Ectodermal cell (in vitro differentiated cells): ENCODE measurements around the gene SERPINB1. TPM values are rescaled to one million over a fixed set of nuclear protein-coding genes. Genes with fewer than 3 reads are reported as not detected.
"Not testable (repeated sequence)": the region's sequence is repeated elsewhere in the genome, so short reads cannot be mapped to it uniquely, and the experiment has no call there.

Experiments
- H3K27ac ChIP-seq: 2 replicates; pipeline ENCODE4 v1.7.0; 2013; ENCODE audit warnings: mild to moderate bottlenecking, low read depth, low read length; ENCODE audit not compliant: insufficient read depth, poor library complexity, severe bottlenecking
- H3K27me3 ChIP-seq: 2 replicates; pipeline ENCODE4 v1.7.0; 2013; ENCODE audit warnings: mild to moderate bottlenecking, low read length; ENCODE audit not compliant: insufficient read depth, control insufficient read depth, poor library complexity, severe bottlenecking
- H3K36me3 ChIP-seq: one replicate; pipeline ENCODE4 v1.7.0; 2013; ENCODE audit warnings: low read length; ENCODE audit not compliant: control insufficient read depth, insufficient read depth
- H3K4me1 ChIP-seq: one replicate; pipeline ENCODE4 v1.7.0; 2013; ENCODE audit warnings: low read length; ENCODE audit not compliant: control insufficient read depth, insufficient read depth
- H3K4me3 ChIP-seq: 2 replicates; pipeline ENCODE4 v1.7.0; 2013; ENCODE audit warnings: low read depth, low read length, control low read depth; ENCODE audit not compliant: insufficient read depth
- H3K9me3 ChIP-seq: 2 replicates; pipeline ENCODE4 v1.7.0; 2013; ENCODE audit warnings: mild to moderate bottlenecking, low read length, moderate library complexity; ENCODE audit not compliant: control insufficient read depth
- WGBS, 2 experiments: methylation state at CpG; one replicate each; pipeline ENCODE4 v1.1.7; 2013; ENCODE audit warnings: missing lambda C conversion rate in 2 of 2; 5-methylcytosine and 5-hydroxymethylcytosine counted together
- polyA plus RNA-seq, 4 experiments: library from polyadenylated mRNA; stranded (reverse); fragments of 50-300 nt; gene quantifications; one replicate each; pipeline ENCODE4 v1.2.3, GENCODE V29; 2013

SERPINB1 gene
- 19.5 TPM for polyA plus RNA-seq (2013, experiment 1 of 4)
- 18.1 TPM for polyA plus RNA-seq (2013, experiment 2 of 4)
- 17.0 TPM for polyA plus RNA-seq (2013, experiment 3 of 4)
- 18.5 TPM for polyA plus RNA-seq (2013, experiment 4 of 4)

DNA sequence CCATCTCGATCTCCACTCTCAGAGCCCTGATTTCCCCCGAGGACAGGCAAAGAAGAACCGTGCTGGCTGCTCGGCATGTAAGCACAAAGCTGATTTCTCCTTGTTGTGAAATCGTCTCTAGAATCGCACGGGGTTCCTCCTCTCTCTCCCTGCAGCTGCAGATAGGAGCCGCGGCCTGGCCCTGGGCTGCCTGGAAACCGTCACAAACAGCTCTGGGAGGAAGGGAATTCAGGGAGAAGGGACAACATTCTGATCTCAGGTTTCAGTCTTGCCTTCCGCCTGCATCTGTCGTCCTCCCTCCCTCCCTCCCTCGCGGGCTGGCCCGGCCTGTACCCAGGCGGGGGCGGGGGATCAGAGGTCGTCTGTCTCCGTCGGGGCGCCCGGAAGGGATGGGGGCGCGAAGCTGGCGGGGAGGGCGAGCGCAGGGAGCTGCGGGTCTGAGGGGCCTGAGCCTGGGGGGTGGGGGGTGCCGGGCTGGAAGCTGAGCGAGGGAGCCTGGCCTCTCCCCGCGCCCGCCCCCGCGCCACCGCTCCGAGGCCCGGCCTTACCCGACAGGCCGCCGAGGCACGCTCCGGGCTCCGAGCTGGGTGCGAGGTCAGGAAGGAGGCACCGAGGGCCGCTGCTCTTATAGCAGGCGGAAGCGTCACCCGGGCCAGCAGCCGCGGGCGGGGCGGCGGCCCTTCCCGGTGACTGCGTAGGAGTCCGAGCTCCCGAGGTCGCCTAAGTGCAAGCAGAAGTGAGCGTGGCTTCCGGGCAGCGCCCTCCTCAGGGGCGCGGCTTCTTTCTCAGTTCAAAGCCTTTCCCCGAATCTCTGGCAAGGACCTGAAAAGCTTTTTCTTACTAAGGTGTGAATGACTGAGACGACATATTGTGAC is at the start of gene SERPINB1:
Gene SERPINB1, minus strand, starts transcription at position 600 of the 875 bp plus-strand sequence. CDS start 1,277 bp downstream, outside the sequence.
- peak within 1 kb of the TSS; percentile 50 for H3K4me3 ChIP-seq
- H3K27me3 ChIP-seq = no peaks in the 10 kb centered on the region
- WGBS, 2 experiments = 7 to 11% methylated on average over 67 of the region's 67 CpGs
- H3K9me3 ChIP-seq = no peaks in the 10 kb centered on the region
- peak within 1 kb of the TSS; percentile 92 for H3K27ac ChIP-seq
- peaks cover 18% of the 10 kb centered on the region for H3K4me1 ChIP-seq
- H3K36me3 ChIP-seq = no peaks in the 10 kb centered on the region

DNA sequence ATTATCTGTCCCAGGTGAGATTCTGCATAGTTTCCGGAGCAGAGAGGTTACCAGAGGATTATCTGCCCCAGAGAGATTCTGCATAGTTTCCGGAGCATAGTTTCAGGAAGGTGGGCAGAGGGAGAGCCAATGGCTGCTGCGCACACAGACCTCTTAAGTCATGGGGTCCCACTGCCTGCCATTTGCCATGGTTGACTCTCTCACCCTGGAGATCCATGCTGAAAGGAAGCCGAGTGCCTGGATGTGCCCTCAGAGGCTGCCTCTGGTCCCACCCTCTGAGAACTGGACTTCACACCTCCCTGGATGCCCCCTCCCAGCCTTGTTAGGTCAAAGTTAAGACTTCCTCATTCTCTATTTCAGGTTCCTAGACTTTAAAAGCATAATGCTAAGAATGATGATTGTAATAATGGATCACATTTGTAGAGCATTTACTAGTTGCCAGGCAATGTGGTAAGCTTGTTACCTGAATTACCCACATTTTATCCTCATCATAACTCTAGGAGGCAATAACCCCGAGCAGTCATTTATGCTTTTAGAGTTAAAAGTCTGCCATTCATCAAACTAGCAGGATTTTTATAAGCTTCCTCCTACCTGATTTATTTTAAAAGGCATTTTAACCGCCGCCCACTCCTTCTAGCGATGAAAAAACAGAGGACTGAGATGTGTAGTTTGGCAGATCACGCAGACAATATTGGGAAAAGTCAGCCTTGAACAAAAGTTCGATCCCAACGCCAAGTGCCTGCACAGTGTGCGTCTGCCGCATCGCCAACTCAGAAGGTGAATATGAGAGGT is 49.5 kb upstream of the SERPINB1 start:
- no peaks in the 10 kb centered on the region for H3K36me3 ChIP-seq

DNA sequence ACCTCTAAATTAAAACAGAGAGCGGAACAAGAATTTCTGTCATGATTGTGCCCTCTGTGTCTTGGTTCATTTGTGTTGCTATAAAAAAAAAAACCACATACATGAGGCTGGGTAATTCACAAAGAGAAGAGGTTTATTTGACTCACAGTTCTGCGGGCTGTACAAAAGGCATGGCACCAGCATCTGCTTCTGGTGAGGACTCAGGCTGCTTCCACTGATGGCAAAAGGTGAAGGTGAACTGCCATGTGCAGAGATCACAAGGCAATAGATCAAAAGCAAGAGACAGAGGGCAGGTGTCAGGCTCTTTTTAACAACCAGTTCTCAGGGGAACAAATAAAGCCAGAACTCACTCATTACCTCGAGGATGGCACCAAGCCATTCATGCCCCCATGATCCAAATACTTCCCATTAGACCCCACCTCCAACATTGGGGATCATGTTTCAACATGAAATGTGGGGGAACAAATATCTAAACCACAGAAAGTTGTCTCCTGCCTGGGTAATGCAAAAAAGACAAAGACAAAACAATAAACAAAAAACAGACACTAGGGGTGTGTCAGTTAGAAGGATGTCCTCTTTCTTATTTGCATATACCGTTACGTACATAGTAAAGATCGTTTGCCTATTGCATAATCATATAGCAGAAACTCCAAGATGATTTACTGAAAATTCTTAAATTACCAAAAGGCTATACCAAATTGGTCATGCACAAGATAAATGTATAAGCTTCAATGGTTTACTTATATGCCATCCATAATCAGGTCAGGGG is 44.5 kb upstream of the SERPINB1 start:
- no peaks in the 10 kb centered on the region for H3K27me3 ChIP-seq

More for the DNA sequence above, 49.5 kb upstream of the SERPINB1 start:
- no peak overlapping the region for H3K4me3 ChIP-seq
- H3K9me3 ChIP-seq = no peaks in the 10 kb centered on the region
- WGBS, 2 experiments = 96 to 97% methylated on average over 14 of the region's 14 CpGs
- H3K27me3 ChIP-seq = no peaks in the 10 kb centered on the region
- no peaks in the 10 kb centered on the region for H3K4me1 ChIP-seq
- H3K27ac ChIP-seq = no peak overlapping the region

DNA sequence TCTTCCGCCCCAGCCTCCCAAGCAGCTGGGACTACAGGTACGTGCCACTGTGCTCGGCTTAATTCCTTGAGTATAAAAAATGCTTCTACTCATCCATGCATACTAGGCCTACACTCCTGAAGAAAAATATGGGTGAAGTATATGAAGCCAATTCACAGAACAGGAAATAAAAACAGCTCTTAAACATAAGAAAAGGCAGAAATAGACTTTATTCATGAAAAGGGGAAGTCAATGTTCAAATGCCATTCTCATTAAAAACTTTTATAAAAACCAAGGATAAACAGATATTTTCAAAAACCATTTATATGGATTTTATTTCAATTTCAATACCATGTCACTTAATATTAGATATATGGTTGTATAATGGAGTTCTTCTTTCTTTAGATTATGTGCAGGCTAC is 43.1 kb upstream of the SERPINB1 start:
- Histone ChIP-seq H3K27ac (no peak overlapping the region), H3K36me3 (no peaks in the 10 kb centered on the region)
- 90 to 96% methylated on average over 3 of the region's 3 CpGs for WGBS, 2 experiments

More for the DNA sequence above, 44.5 kb upstream of the SERPINB1 start:
- no peak overlapping the region for H3K27ac ChIP-seq
- no peaks in the 10 kb centered on the region for H3K36me3 ChIP-seq
- H3K4me3 ChIP-seq = no peak overlapping the region
- H3K4me1 ChIP-seq = no peaks in the 10 kb centered on the region
- H3K9me3 ChIP-seq = no peaks in the 10 kb centered on the region
- 74 to 80% methylated on average over 5 to 6 of the region's 6 CpGs for WGBS, 2 experiments

DNA sequence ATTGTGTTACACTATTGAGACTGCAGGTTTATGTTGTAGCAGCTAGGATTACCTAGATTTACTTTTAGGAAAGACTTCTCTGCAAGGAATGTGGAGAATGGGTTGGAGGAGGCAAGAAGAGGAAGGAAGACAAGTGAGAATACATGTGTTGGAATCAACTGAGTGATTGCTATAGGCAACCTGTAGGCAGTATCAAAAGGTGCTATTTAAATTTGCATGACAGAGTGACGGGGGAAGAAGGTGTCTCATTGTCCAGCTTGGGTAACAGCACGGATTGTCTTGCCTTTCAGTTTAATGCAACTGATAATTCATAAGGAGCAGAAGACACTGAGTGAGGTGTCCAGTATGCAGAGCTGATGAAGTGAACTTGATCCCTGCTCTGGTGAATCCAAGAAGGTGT is 42.0 kb upstream of the SERPINB1 start:
- Histone ChIP-seq H3K27ac (no peak overlapping the region), H3K9me3 (no peaks in the 10 kb centered on the region), H3K36me3 (no peaks in the 10 kb centered on the region), H3K4me1 (no peaks in the 10 kb centered on the region), H3K27me3 (no peaks in the 10 kb centered on the region), H3K4me3 (no peak overlapping the region)
- WGBS, 2 experiments = 82 to 93% methylated on average over 2 of the region's 2 CpGs

More for the DNA sequence above, 43.1 kb upstream of the SERPINB1 start:
- H3K27me3 ChIP-seq = no peaks in the 10 kb centered on the region
- no peaks in the 10 kb centered on the region for H3K4me1 ChIP-seq
- H3K9me3 ChIP-seq = no peaks in the 10 kb centered on the region
- no peak overlapping the region for H3K4me3 ChIP-seq

DNA sequence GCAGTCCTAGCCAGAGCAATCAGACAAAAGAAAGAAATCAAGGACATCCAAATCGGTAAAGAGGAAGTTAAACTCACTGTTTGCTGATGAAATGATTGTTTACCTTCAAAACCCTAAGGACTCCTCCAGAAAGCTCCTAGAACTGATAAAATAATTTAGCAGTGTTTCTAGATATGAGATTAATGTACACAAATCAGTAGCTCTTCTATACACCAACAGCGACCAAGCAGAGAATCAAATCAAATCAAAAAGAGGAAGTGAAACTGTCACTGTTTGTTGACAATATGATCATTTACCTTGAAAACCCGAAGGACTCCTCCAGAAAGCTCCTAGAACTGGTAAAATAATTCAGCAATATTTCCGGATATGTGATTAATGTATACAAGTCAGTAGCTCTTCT is 39.8 kb upstream of the SERPINB1 start:
- Histone ChIP-seq H3K4me3 (no peak overlapping the region), H3K27ac (no peak overlapping the region), H3K9me3 (no peaks in the 10 kb centered on the region), H3K4me1 (peaks cover 17% of the 10 kb centered on the region), H3K27me3 (peaks cover 8% of the 10 kb centered on the region), H3K36me3 (no peaks in the 10 kb centered on the region)
- WGBS, 2 experiments = 86 to 93% methylated on average over 4 of the region's 4 CpGs

DNA sequence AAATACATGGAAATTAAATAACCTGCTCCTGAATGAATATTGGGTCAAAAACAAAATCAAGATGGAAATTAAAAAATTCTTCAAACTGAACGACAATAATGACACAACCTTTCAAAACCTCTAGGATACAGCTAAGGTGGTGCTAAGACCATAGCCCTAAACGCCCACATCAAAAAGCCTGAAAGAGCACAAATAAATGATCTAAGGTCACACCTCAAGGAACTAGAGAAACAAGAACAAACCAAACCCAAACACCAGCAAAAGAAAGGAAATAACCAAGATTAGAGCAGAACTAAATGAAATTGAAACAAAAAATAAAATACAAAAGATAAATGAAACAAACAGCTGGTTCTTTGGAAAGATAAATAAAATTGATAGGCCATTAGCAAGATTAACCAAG is 38.5 kb upstream of the SERPINB1 start:
- Histone ChIP-seq H3K4me1 (peaks cover 20% of the 10 kb centered on the region), H3K27me3 (peaks cover 20% of the 10 kb centered on the region)
- 85 to 87% methylated on average over 2 of the region's 2 CpGs for WGBS, 2 experiments
- H3K4me3 ChIP-seq, H3K36me3 ChIP-seq, H3K27ac ChIP-seq, H3K9me3 ChIP-seq: not testable (repeated sequence)

GRCh38 chr6:2877960-2878359 is 36.3 kb upstream of the SERPINB1 start:
- Histone ChIP-seq H3K9me3 (no peaks in the 10 kb centered on the region), H3K27ac (no peak overlapping the region), H3K36me3 (no peaks in the 10 kb centered on the region), H3K4me1 (peaks cover 23% of the 10 kb centered on the region), H3K27me3 (peaks cover 30% of the 10 kb centered on the region), H3K4me3 (no peak overlapping the region)
- 83% methylated on average over 2 of the region's 2 CpGs for WGBS, 2 experiments

GRCh38 chr6:2877057-2877882 is 35.6 kb upstream of the SERPINB1 start:
- 27 to 31% methylated on average over 13 of the region's 13 CpGs for WGBS, 2 experiments
- H3K27ac ChIP-seq = no peak overlapping the region

More at GRCh38 chr6:2877057-2877882, 35.6 kb upstream of the SERPINB1 start:
- no peaks in the 10 kb centered on the region for H3K36me3 ChIP-seq
- H3K9me3 ChIP-seq = no peaks in the 10 kb centered on the region
- peaks cover 30% of the 10 kb centered on the region for H3K27me3 ChIP-seq
- peaks cover 23% of the 10 kb centered on the region for H3K4me1 ChIP-seq
- no peak overlapping the region for H3K4me3 ChIP-seq
